ENCODE data around the gene TPPP2.
A peak's percentile ranks its signal among the peaks of the same experiment; 100 is the strongest.
"Not testable (repeated sequence)": the region's sequence is repeated elsewhere in the genome, so short reads cannot be mapped to it uniquely, and the experiment has no call there.

TPPP2 gene

DNA sequence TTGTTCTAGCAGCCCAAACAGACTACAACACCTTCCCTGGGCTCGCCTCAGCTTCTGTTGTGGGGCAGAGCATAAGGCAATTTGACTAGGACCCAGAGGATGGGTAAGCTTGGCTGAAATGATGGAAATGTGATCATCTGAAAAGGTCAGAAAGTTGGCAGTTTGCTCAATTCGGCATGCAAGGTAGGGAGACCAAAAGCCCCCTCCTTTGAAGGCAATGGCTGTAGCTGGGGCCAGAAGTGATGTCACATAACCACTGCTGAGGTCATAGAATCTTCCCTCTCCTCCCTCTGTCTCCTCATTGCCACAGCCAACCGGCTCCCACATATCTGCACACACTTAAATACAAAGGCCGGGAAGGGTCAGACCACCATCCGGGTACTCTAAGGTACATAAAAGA, at the start of gene TPPP2:
Gene TPPP2 (plus strand): TSS at position 301 of the 400 bp plus-strand sequence. CDS start 365 bp downstream, outside the sequence.
- no peak for DNase-seq

DNA sequence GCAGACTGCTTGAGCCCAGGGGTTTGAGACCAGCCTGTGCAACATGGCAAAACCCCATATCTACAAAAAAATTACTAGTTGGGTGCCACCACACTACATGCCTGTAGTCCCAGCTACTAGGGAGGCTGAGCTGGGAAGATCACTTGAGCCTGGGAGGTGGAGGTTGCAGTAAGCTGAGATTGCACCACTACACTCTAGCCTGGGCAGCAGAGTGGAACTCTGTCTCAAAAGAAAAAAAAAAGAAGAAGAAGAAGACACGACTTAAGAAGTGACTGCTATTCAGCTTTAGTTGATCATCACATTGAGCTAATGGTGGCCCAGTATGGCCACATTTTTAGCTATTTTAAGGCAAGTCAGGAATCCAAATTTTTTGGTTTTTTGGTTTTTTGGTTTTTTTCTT, 49.1 kb upstream of the TPPP2 start:
- no peak for DNase-seq

DNA sequence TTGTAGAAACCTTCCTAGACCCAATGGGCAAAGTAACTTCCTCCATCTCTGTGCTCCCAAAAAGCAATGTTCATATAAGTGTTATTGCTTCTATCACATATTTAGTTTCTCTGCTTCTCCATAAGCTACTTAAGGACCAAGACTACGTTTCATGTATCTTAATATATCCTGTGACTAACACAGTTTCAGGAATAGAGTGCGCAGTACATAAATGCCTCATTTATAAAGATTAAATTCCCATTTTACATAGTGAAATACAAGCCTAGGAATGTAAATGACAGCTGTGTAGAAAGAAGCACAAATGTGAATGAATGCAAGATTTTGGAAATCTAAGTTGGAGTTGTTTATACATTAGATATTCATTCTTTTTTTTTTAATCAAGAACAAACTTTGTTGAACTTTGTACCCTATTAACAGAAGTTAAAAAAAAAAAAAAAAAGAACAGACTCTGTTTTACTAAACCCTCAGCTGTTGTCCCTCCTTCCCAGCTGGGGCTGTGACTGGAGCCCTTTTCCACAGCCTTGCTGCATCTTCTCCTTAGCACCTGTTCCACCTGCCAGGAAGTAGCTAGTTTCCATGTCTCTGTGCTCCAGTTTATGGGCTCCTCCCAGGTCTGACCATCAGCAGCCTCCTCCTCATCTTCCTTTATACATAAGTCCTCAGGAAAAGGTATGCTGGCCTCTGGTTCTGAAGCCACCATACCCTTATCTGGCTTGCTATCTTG, 47.2 kb upstream of the TPPP2 start:
- DNase-seq, result no peak

DNA sequence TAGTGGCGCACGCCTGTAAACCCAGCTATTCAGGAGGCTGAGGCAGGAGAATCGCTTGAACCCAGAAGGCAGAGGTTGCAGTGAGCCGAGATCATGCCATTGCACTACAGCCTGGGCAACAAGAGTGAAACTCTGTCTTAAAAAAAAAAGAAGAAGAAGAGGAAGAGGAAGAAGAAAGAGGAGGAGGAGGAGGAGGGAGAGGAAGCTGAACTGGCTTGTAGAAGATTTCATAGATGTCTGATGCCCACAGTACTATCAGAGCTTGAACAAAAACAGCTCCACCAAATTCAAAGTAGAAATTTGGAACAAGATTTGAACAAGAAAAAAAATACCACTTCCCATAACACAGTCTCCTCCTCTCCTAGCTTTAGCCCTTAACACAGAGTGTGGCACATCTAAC, 44.4 kb upstream of the TPPP2 start:
- DNase-seq, result not testable (repeated sequence)

DNA sequence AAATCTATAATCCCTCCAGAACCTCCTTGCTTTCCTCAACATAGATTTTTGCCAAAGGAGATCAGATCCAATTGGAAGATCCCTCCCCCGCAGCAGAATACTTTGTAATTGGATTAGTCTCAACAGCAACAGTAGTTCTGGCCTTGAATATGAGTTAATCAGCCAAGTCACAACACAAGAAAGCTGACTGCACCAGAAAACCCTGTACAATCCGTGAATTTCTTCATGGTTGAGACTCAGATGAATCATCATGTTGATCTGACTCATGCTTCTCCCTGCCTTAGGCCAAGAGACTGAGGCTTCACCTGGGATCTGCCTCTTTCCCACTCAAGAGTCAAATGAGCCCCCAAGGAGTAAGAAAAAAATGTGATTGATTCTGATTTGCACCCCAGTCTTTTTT, 43.2 kb upstream of the TPPP2 start:
- DNase-seq, result no peak

DNA sequence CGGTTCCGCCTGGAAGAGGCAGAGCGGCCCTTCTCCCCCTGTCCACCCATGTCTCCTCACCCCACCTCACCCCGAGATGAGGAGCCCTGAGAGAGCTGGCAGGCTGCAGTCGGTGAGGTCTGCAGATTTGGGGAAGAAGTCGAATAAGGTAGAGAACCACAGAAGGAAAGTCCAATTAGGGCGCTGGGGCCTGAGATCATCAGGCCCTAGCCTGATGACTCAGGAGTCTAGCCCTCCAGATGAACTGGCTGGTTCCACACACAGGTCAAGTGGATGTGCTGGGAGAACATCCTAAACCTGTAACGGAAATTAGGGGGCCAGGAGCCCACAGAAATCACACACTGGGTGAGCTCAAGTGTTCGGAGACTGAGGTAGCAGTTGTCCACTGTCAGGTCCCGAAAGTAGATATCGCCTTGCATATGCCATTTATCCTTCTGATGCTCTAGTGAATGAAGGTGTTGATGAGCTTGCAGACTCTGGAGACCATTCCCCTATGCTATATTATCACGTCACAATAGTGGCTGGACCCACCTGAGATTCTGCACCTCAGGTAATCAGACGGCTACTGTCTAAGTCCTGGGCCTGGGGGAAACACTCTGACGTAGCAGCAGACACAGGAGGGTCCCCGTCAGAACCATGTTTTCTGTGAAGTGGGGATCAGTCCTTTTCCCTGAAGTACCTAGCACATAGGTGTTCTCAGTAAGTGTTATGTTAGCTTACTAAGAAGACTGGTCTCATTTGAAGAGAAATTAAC, 41.1 kb upstream of the TPPP2 start:
- DNase-seq, result no peak

DNA sequence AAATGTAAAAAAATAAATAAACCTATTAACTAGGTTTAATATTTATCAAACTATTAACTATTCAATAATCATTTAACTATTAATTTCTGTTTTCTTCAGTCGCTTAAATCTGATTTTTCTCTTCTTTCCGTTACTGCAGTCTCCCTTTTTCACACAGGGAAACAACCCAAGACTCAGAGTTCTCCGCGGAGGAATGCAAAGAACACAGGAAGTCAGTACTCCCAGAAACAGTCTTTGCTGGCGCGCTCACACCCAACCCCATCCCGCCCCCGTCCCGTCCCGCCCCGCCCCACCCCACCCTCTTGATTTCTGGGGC, 40.6 kb upstream of the TPPP2 start:
- DNase-seq, result no peak

DNA sequence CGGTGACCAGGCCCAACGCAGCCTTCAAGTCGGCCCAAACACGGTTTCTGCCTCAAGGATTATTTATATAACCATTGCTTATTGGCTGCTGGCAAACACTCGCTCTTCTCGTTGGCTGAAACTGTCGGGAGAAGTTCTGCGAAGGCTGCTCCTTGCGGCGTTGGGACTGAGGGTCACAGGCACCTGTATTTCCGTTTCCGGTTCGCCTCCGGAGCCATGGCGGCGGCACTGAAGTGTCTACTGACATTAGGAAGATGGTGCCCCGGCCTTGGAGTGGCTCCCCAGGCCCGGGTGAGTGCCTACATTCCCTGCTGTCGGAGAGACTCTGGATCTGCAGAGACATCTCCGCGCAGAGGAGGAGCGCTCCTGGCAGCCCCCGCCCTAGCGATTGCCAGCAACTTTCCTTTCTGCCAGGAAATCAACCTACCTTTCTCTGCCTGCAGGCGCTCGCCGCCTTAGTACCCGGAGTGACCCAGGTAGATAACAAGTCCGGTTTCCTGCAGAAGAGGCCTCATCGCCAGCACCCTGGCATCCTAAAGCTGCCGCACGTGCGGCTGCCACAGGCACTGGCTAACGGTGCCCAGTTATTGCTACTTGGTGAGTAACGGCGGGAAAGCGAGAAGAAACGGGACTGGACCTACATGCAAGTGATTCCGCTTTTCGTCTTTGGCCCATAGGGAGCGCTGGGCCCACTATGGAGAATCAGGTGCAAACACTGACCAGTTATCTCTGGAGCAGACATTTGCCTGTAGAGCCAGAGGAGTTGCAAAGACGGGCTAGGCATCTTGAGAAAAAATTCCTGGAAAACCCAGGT, 40.0 kb upstream of the TPPP2 start, which contains the start of gene METTL17:
Gene METTL17 (plus strand): TSS at position 194 of the 814 bp plus-strand sequence. CDS start 23 bp downstream, at position 217.
- DNase-seq, result peak; percentile 76

DNA sequence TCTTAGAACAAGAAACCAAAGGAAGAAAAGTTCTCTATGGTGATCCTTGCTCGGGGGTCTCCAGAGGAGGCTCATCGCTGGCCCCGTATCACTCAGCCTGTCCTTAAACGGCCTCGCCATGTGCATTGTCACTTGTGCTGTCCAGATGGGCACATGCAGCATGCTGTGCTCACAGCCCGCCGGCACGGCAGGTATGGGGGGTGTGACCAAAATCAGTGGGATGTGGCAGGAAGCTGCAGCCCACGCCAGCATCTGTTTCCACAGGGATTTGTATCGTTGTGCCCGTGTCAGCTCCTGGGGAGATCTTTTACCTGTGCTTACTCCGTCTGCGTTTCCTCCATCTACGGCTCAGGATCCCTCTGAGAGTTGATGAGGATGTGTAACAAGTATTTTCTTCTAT, 33.5 kb upstream of the TPPP2 start:
- no peak for DNase-seq

DNA sequence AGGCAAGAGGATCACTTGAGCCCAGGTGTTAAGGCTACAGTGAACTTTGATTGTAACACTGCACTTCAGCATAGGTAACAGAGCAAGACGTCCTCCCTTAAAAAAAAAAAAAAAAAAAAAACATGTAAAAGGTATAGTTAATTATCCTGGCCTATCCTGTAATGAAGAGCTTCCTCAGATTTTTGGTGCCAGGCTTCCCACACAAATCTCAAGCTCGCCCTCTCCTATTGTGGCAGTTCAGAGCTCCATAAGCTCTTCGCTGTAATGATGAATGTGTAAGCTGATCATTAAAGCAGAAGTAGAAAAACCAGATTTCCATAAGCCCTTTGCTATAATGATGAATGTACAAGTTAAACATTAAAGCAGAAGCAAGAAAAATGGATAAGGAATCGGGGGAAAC, 32.9 kb upstream of the TPPP2 start:
- DNase-seq, result no peak

DNA sequence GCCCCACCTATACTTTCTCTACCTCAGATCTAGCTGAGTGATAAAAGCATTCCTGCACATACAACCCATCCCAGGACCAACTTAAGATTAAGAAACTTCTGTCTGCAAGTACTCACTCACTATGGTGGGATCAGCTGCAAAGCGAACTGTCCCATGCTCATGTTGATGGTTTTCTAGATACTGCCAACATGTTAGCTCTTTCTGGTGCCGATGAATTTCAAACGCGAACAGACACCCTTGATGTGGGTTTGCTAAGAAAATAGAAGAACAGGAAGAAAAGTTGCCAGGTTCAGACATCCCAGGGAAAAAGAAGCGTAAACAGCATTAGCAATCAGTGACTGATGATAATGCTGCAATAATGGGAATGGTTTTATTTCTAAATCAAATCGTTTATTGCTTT, 32.5 kb upstream of the TPPP2 start:
- DNase-seq, result no peak

DNA sequence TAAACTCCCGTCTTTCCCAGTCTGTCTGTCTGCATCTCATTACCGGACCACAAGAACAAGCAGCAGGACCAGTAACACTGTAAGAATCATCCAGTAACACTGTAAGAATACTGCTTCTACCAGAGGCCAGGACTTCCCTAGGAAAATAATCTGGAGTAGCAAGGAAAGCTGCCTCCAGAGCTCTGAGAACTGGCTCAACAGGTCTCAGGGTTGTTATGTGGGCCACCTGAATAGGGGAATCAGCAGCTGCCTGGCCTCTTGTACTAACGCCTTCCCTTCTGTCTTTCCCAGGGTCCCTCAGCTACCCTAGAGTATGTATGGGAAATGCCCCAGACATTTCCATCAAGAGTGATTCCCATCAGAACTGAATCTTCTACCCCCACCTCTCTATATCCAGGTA, 31.9 kb upstream of the TPPP2 start:
- no peak for DNase-seq

DNA sequence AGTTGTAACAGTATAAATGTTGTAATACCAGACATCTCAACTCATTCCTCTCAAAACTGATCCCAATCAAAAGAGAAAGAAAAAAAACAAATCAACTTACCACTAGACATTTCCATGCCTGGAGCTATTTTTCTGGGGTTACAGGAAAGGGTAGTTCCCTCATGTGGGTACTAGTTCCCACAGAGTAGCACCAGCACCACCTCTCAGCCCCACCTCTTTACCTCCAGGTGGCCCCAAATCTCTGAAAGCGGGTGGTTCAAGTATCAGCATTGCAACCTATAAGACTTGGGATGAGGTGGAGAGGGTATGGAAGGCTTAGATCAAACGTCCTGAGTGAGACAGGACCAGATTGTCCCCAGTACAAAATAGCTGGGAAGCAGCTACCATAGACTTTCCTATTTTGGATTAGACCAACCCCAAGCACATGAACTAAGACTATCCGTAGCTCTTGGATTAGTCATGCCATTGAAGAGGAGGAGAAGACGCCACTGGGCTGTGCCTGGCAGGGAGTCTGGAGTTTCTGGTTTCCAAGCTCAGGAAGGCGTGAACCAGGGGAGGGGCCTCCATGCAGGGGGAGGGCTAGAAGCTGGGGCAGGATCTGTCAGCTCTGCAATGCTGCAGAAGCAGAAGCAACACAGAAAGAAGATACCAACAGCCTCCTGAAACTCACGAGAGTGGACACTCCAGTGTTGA, 31.2 kb upstream of the TPPP2 start, which contains the start of gene SLC39A2:
Gene SLC39A2 (plus strand): TSS at position 620 of the 693 bp plus-strand sequence. CDS start 154 bp downstream, outside the sequence.
- DNase-seq, result no peak

DNA sequence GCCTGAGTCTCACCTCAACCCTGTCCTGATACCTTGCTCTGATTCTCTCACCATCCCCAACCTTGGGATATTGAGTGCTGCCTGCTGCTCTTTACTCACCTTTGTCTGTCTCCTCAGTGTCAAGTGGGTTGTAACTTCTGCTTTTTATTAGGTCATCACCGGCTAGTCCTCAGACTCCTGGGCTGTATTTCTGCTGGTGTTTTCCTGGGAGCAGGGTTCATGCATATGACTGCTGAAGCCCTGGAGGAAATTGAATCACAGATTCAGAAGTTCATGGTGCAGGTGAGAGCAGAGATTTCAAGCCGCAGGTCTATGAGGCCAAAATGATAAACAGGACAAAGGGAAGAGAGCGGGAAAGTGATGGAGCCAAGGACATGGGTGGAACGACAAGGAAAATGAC, 30.4 kb upstream of the TPPP2 start:
- no peak for DNase-seq

DNA sequence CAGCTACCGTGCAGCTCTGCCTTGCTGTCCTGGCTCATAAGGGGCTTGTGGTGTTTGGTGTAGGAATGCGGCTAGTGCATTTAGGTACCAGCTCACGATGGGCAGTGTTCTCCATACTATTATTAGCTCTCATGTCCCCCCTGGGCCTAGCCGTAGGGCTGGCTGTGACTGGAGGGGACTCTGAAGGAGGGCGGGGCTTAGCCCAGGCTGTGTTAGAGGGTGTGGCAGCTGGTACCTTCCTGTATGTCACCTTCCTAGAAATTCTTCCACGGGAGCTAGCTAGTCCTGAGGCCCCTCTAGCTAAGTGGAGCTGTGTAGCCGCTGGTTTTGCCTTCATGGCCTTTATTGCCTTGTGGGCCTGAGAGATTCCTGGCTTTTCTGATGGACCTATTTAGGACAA, 28.8 kb upstream of the TPPP2 start:
- no peak for DNase-seq

DNA sequence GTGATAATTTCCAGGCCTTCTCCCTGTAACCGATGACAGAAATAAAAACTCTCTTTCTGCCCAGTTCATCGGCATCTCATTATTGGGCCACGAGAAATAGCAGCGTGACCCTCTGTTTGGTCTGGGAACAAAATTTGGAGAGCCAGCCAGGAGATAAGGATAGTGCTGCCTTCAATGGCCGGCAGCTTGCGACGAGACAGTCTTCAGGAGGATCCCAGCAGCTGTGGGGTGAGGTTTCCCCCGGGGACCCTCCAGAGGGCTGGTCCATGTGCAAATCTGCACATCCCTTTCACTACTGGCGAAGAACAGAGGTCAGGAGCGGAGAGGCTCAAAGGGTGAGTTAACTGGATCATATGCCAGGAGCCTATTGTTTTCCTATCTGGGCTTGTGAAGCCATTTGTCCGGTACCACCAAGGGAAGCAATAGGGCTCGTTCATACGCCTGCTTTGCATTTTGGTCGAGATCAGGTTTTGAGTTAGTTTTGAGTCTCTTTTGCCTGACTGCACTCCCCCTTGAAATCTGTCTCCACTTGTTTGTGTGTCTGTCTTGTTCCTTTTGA, 26.1 kb upstream of the TPPP2 start:
- DNase-seq, result no peak

DNA sequence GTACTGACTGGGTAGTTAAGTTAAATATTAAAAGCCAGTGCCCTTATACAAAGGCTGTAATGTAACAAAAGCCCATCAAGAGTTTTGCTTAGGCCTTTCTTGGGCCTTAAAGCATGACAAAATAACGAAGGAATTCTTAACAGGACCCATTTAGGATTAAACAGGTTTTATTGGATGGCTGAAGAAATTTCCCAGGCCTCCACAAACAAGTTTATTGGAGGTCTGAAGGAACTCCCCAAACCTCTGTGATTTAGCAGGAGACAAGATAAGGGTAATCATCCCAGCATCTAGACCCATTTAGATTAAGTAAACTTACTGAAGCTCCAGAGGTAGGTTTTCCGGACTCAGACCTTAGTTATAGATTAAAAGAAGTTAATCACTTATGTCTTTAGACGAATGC, 20.3 kb upstream of the TPPP2 start:
- not testable (repeated sequence) for DNase-seq

DNA sequence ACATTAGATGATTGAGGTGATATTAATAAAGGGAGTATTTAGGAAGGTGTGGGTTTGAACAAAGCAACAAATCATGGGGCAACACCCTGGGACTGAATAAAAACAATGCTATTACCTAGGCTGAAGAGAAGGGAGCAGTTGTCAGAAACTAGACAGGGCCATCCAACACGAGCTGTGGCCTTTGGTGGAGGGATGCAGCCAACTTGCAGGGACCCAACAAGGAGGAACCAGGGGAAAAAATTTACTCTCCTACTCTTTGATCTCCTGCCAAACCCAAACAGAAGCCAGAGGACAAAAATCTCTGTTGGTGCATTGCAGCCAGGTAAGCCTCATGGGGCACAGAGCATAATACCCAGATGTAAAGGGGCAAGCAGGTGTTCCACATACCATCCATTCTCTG, 18.9 kb upstream of the TPPP2 start:
- DNase-seq, result no peak

DNA sequence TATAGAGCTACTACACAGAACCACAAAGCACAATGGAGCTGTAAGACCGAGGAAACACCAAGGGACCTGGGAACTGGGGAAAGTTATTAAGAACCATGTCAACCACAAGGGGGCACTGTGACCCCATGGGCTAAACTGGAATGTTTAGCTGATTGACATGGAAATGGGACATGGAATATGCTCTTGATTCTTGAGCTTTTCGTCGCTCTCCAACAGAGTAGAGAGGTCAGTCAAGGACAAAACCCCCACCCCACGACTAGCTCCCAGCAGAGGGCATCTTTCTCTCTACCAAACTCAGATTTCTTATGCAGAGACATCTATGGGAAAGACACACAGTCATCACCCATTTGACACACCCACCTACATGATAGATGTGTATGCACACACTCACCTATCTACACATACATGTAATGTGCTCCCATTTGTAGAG, 15.2 kb upstream of the TPPP2 start:
- peak; percentile 83 for DNase-seq

DNA sequence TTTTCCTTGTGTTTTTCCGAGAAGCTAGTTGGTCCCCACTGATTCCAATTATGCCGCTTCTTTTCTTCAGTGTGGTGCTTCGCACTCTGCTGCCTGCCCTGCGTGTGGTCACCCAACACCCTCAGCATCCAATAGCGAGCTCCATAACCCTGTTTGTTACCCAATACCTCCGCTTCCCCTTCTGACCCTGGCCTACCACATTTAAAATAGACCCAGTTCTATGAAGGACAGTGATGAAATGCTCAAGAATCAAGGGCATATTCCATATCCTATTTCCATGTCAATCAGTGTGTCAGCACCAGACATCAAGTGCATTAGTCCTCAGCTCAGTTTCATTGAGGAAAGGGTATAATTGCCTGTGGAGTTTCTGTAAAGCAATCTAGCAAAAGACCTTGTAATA, 14.7 kb upstream of the TPPP2 start:
- no peak for DNase-seq

DNA sequence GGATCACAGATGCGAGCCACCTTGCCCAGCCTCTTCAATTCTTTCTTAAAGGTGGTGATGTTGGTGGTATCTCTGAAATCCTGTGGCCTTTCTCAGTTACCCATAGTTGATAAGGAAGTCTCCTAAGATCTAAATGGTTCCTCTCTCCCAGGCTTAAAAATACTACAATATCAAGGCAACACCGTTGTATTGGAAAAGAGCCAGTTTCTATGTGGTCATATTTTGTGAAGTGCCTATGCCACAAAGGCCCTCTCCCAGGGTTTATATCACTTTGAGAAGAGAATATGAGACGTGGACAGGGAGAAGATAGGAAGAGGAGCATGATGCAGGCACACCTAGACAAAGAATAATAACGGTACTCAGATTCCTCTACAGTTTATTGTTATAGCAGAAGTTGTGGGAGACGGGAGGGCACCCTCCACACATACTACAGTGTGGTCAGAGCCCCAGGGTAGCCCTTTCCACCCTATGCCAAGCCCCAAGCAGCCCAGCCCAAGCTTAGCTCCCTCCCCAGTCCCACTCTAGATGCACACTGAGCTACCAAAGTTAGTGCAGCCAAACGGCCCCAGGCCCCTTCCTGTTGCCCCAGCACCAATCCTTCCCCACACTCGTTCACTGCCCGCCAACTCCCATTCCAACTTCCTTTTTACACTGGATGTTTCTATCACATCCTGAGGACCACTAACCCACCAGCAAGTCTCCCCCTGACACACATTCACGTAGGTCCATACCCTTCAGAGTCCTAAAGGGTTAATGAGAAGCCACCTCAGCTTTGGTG, 13.4 kb upstream of the TPPP2 start:
- DNase-seq, result no peak
